HG03175 (cell line): ENCODE measurements around the gene TSC2.
"Not testable (repeated sequence)": the region's sequence is repeated elsewhere in the genome, so short reads cannot be mapped to it uniquely, and the experiment has no call there.

Source experiments
- ATAC-seq: cut with Tn5 transposase; IDR thresholded peaks from one replicate; pipeline ENCODE4 v1.9.1; 2021; ENCODE audit warnings: mild to moderate bottlenecking, moderate library complexity; ENCODE audit not compliant: unreplicated experiment

TSC2 gene

DNA sequence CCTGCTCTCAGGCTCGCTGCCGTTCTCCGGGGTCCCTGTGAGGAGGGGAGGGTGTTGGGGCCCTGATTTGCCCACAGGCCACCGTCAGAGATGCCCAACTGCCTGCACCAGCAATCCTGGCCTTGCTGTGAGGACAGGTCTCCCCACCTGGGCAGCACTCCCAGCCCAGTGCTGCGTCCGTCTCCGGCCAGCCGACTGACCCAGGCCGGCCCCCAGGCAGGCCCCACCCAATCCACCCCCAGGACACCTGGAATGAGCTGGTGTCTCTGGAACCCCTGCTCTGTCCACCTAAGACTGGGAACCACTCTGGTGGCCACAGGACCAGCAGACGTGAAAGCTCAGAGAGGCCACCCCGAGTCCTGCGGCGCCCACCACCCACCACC lies 67.8 kb downstream of the TSC2 start:
- no peak for ATAC-seq

DNA sequence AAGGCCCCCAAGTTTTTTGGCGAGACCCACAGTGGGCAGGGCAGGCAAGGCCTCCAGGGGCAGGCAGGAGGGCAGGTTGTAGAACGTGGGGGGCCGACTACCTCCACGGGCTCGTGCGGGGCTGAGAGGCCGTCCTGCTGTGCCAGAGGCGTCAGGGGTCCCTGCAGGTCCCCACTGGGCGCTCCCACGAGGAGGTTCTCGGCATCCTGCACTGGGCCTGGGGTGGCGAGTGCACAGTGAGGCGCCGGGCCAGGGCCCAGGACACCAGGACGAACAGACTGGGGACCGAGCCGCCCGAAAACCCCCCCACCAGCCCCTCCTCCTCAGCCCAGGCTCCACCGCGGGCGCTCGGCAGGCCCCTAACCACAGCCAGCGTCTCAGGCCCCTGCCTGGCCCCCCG lies 68.6 kb downstream of the TSC2 start:
- not testable (repeated sequence) for ATAC-seq

DNA sequence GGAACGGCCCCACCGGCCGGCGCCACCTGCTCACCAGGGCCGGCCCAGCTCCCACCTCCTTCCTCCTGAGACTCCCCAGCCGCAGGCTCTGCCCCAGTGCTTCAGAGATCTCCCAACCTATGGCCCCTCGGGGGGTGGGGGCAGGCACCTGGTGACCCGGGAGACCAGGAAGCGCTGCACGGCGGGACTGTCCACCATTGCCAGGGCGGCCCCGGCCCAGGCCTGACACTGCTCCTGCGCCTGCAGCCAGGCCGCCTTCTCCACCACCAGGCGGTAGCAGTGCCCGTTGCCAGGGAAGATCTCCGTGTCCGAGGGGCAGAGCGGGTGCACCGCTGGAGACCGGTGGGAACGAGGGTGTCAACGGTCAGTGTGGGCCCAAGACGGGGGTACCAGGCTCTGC lies 69.6 kb downstream of the TSC2 start:
- ATAC-seq, result not testable (repeated sequence)

DNA sequence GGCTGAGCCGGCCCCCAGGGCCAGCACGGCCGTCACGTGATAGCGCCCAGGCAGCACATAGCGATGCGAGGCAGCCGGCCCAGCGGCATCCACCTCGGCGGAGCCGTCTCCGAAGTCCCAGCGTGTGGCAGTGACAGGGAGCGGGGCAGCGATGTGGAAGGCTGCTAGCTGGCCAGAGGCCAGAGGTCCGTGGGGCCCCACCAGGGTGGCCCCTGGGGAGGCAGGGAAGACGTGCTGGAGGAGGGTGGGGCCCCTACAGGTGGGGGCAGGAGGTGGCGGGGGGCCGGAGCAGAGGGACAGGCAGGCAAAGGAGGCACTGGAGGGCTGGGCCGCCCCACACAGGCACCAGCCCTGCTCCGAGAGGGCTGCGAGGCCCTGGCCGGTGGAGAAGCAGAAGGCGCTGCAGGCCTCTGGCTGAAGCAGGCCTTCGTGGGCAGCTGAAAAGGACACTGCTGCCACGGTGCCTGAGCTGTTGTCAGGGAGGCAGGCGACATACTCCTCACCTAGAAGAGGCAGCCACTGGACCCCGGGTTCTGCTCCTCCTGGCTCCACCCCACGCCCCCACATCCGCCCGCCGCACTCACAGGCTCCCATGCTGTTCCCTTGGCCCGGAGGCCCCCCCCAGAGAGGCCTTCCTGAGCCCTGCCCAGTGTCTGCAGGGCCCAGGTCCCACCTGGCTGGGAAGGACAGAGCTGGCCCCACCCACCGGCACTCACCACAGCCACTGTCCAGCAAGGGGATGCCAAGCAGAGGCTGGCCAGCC lies 70.4 kb downstream of the TSC2 start:
- ATAC-seq, result not testable (repeated sequence)

DNA sequence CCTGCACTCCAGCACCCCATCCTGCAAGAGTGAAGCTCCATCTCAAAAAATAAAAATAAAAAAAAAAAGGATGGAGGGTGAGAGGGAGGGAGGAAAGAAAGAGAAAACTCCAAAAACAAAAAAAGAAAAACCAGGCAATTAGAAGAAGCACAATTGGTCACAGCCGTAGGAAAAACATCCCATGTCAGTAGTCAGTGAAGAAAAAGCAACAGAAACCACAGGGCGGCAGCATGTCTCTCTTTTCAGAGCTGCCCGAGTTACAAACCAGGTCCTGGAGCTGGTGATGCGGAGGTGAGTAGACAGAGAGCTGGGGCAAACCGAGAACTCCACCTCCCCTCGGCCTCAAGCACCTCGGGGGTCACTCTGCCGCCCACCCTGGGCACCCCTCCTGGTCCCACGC lies 73.5 kb downstream of the TSC2 start:
- not testable (repeated sequence) for ATAC-seq

DNA sequence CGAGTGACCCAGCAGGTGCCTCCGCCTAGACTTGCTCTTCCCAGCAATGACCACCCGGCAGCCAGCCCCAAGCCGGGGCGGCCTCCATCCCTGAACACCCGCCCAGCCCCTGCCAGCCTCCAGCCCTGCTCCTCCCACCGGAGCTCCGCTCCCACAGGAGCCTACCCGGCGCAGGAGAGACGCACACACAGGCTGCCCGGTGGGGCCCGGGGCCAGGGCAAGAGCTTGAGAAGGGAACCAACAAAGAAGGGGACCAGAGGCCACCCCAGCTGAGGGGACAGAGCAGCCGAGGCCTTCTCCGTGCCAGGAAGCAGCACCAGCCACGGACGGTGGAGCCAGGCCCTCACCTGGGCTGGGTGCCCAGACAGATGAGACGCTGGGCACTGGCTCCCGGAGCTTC lies 74.1 kb downstream of the TSC2 start:
- ATAC-seq, result no peak

DNA sequence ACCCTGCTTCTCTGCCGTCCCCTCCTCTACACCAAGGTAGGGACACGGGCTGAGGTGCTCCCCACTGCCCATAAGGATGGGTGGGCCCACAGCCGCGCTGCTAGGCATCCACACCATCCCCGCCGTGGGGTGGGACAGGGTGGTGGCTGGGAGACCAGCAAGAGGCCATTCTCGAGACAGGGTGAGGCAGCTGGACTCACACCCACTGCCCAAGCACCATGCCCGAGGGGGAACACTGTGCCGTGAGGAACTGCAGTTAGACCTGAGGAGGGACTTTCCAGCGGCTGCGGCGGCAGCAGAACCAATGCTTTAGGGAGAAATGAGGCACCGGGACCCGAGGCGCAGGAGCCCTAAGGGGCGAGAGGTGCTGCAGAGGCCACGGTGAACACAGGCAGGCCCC lies 74.6 kb downstream of the TSC2 start:
- no peak for ATAC-seq

DNA sequence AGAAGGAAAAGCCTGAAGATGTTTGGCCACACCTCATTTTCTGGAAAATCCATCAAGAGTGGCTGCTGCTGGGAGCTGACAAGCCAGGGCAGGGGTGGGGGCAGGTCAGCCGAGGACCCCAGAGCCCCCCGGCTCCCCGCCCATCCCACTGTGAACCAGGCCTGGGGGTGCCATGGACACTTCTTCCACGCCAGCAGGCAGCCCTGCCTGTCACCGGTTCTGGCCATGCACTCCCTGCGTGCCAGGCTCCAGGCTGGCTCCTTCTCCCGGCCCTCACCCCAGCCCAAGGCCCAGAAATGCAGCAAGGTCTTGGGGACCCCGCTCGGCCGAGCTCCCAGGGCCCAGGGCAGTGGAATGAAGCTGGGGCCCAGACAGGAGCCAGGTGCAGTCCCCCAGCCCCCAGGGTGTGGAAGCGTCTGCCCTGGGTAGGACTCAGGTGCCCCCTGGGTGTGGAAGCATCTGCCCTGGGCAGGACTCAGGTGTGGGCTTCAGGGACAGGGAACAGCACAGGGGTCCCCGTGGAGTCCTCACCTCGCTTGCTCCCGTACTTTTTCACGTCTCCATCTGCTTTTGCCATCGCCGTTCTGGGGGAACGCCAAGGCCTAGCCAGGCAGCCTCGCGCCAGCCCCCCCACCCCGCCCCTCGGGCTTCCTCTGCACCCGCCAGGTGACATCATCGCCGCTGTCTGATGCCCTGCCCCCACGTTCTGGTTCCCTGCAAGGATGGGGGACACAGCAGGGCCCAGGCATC lies 75.3 kb downstream of the TSC2 start:
- ATAC-seq, result not testable (repeated sequence)

DNA sequence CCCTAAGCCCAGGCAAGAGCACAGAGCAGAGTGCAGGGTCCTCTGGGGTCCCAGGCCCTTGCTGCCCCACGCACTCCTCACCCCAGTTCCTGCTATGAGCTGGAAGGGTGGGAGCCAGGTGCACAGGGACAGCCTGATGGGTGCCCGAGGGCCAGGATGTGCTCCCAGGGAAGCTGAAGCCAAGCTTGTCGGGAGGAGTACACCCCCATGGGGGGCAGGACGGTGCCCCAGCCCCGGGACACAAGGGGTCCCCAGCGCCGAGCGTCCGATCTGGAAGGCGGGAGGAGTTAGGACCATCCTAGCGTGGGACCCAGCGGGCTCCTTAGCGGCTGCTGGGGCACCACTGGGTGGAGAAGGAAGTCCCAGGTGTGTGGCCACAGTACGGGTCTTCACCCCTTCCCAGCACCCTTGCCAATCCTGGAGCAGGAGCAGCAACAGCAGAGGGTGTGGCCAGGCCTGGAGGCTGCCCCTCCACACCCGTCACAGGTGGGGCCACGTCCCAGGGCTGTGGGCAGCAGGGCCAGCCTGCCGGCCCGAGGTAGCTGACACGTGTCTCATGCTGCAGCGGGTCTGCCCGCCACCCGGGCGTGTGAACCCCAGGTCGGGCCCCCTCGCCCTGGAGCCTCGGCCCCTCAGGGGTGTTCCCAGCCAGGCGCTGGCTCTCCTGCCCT lies 76.1 kb downstream of the TSC2 start:
- ATAC-seq, result not testable (repeated sequence)

DNA sequence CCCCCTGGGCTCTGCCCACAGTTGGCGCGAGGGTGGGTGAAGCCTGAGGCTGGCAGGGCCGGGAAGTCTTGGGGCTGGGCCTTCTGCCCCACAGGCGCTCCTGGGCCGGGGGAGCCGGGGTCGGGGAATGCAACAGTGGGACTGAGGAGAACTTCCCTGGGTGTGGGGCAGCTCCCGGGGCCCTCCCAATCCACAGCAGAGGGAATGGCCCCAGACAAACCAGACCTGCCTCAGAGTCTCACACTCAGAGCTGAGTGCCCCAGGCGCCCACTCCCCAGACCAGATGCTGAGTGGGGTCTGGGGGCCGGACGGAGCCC lies 76.5 kb downstream of the TSC2 start:
- ATAC-seq, result not testable (repeated sequence)

DNA sequence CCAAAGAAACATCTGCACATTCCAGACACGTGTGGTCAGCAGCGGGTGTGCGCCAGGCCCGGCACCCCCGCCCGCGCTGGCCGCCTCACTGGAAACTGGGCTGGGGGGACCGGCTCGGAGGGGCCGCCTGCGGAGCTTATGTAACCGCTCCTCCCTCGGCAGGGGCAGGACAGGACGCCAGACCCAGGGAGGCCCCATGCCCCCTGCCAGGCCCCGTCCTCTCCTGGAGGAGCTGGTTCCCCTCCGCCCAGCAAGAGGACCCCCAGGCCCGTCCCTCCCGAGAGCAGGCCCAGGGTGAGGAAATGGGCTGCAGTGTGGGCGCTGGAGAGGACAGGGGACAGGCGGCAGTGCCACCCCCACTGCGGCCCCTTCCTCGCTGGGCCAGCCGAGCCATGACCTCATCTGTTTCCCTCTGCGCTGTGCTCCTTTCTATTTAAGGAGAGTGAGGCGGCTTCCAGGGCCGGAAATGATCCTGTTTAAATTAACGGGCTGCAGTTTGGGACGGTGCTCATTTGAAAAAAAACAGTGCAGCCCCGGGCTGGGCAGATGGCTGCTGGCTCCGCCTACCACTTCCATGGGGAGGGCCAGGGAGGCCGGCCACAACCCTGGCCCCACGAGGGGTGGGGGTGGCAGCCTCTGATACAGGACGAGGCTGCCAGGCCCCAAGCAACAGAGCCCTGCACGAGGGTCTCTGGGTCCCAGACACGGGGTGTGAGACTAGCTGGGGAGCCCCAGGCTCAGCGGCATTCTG lies 77.1 kb downstream of the TSC2 start:
- ATAC-seq, result not testable (repeated sequence)

DNA sequence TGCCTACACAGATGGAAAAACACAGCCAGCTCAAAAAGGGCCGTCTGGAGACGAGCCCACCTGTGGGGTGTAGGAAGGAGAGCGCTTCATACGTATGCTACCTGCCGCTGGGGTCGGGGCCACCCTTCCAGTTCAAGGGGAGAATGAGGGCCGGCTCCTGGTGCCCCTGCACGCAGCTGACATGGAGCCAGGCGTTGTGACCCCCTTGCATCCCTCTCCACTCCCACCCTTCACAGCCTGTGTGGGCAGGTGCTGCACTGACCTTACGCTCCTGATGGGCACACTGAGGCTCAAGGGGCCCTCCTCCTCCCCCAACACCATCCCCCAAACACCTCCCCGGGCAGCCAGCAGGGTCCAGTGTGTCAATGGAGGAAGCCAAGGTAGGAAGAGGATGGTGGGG lies 77.8 kb downstream of the TSC2 start:
- not testable (repeated sequence) for ATAC-seq

DNA sequence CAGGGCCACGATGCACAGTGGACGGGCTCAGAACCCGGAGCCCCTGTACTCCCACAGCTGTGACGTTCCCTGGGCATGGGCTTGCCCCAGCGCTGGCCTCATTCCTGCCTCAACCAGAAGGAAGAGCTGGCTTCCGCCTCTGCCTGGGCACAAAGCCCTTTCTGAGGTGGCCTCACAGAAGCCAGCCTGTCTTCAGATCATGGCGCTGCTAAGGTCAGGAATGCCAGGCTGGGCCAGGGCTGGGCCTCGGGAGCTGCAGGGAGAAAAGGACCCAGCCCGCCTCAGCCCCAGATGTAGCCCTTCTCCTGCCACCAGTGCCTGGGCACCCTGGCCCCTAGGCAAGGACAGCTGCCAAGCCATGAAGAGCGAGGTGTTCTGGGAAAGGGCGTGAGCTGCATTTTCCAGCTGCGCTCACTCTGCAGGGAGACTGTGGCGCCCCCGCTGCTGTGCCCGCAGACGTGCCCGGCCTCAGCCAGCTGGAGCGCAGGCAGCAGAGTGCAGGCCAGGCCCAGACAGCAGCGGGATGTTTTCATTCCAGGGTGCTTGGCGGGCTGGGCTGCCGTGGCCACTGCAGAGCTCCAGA lies 78.5 kb downstream of the TSC2 start:
- ATAC-seq, result not testable (repeated sequence)

DNA sequence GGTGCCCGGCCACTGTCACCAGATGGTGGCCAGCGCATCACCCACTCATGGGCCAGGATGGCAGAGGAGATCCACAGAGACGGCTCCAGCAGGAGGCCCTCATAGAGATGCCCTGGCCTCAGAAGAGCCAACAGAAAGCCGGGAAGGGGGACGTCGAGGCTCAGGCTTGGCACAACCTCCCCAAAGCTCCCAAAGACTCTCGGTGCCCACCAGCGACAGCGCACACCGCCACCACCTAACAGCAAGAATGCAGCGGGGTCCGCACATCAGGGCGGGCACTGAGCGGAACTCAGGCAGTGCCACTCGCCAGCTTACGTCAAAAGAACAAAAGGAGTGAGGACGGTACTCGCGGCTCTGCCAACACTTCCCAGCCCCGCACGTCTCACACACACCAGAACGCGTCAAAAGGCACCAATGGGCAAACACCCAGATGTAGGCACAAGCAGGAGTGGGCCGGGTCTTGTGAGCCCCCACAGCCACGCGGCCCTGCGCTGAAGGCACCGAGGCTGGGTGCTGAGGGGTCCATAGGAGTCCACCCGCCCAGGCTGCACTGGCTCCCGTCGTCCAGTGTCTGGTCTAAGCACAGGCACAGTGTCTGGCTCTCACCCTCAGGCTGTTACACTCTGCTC lies 79.3 kb downstream of the TSC2 start:
- ATAC-seq, result not testable (repeated sequence)

DNA sequence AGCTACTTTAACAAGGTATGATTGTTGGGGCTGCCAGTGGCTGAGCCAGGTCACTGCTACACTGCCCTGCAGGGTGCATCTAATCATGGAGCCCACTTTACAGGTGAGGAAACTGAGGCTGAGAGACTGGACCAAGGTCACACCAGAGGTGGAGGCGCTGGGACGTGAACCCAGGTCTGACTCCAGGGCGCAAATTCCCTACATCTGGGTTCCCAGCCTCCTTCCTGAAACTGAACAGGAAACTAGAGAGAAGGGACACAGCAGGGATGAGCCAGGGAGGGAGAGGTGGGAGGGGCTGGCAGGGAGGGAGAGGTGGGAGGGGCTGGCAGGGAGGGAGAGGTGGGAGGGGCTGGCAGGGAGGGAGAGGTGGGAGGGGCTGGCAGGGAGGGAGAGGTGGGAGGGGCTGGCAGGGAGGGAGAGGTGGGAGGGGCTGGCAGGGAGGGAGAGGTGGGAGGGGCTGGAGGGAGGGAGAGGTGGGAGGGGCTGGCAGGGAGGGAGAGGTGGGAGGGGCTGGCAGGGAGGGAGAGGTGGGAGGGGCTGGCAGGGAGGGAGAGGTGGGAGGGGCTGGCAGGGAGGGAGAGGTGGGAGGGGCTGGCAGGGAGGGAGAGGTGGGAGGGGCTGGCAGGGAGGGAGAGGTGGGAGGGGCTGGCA lies 80.0 kb downstream of the TSC2 start:
- not testable (repeated sequence) for ATAC-seq

DNA sequence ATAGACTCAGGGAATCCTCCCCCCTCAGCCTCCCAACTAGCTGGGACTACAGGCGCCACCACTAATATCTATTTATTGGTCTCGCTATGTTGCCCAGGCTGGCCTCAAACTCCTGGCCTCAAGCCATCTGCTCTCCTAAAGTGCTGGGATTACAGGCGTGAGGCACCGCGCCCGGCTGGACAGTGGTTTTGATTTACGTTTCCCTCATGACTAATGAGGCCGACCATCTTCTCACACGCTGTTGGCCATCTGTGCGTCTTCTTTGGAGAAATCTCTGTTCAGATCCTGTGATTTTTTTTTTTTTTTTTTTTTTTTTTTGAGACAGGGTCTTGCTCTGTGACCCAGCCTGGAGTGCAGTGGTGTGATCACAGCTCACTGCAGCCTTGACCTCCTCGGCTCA lies 81.5 kb downstream of the TSC2 start:
- not testable (repeated sequence) for ATAC-seq

DNA sequence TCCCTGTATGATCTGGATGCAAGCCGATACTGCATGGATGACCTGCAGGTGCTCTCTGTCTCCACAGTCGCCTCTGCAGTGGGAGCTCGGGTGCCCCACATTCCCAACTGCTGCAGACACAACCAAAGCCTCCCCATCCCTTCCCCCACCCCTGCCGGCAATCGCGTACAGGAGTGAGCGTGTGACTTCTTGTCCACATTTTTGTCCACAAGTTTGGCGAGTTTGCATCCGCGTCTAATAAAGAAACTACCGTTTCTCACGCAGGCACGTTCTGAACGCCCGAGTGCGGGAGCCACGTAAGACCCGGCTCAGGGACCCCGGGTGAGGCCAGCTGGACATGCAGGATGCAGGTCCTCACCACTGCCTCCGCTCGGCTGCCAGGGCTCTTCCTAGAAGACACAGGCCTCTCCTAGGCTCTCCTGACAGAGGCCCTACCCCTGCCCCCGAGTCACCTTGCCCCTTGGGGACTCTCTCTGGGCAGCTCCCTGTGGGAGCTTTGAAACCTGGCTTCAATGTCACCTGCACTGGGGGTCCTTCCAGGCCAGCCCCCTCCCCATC lies 82.2 kb downstream of the TSC2 start:
- ATAC-seq, result not testable (repeated sequence)

DNA sequence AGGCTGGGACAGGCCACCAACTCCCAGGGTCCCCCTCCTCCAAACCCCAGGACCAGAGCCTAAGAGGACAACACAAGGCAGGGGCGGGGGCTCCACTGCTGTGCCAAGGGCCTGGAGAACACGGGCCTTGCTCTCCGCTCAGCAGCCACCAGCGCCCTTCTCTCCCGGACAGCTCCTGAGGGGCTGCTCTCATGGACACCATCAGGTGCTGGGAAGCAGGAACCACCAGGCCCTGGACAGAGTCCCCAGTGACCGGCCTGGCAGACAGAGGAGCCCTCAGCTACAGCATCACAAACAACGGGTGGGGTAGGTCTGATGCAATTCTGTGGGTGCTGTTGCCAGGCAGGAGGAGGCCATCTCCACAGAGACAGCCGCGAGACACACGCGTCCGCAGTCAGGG lies 86.0 kb downstream of the TSC2 start:
- ATAC-seq, result not testable (repeated sequence)

DNA sequence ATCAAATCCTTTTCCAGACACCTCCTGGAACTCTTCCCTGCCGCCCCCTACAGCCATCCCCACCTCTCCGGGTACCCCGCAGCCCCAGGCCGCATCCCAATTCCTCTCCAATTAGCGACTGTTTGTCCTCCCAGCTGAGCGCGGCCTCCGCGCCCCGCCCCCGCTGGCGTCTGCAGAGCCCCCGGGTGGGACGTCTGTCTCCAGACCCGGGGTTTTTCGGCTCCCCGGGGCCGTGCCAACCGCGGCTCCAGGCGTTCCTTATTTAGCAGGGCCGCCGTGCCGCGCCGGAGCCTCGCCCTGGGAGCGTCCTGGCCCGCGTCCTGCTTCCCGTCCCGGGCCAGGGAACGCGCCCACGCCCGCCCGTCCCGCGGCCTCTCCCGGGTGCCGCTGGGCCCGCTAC lies 87.3 kb downstream of the TSC2 start:
- ATAC-seq, result not testable (repeated sequence)
